Measurements from ENCODE around the gene NUTM1. TPM values are rescaled to one million over a fixed set of nuclear protein-coding genes. Genes with fewer than 3 reads are reported as not detected.
"Not testable (repeated sequence)": the region's sequence is repeated elsewhere in the genome, so short reads cannot be mapped to it uniquely, and the experiment has no call there.

The NUTM1 gene
- total and polyA plus RNA-seq, 2 of the 13 experiments (the other 11 are each of a cell fraction or from before 2014, with no cell fraction given): not detected

GRCh38 chr15:34349769-34350168 is 6.7 kb downstream of the NUTM1 start:
- DNase-seq (ENCODE audit: low spot score): no peak
- in situ Hi-C loops (cut with HindIII; ENCODE audit: extremely low pct_ligation_motif_present, low pct_unique_long_range_greater_than_20kb) (loop anchor here (25.0 kb wide), 1 partner anchor 287 kb away; no protein-coding TSS in a partner anchor), intact Hi-C loops (cut with micrococcal nuclease; ENCODE audit: unreplicated experiment) (loop anchor here (10.0 kb wide), 1 partner anchor 245 kb away; the partner anchor contains the start of genes EMC7 and PGBD4)
- H3K9me3 ChIP-seq (ENCODE audit: low read length): no peaks in the 10 kb centered on the region
- H3K79me2 ChIP-seq (ENCODE audit: insufficient read depth, low read length): no peaks in the 10 kb centered on the region
- TF ChIP-seq ZSCAN31 (CRISPR knock-in tag; IDR thresholded peaks at IDR 0.05; ENCODE audit: low read depth): no peak
- CTCF ChIA-PET (ENCODE audit: low intra/inter-chr PET ratio, low total read pairs): no interaction called here
- no peak overlapping the region for H3K4me2 ChIP-seq (ENCODE audit: low read depth, low read length)
- no TSS peak for BruUV-seq (replicated peaks)
- WGBS (ENCODE audit: low lambda C conversion rate): 6% methylated on average over 4 of the region's 4 CpGs
- no peak overlapping the region for H2AFZ ChIP-seq (ENCODE audit: low read length)
- H4K20me1 ChIP-seq (ENCODE audit: insufficient read depth, low read length): no peaks in the 10 kb centered on the region
- H3K36me3 ChIP-seq (replicated peaks in 1 of 2; ENCODE audit: control insufficient read depth in 1 of 2, insufficient read depth in 2 of 2, low read length in 2 of 2): no peaks in the 10 kb centered on the region
- H3K4me3 ChIP-seq (replicated peaks in 1 of 3; ENCODE audit: insufficient read depth in 1 of 3, low read depth in 2 of 3, low read length in 3 of 3): no peak overlapping the region
- POLR2A ChIA-PET: no interaction called here
- no peak for ATAC-seq
- no peak overlapping the region for H3K9ac ChIP-seq (ENCODE audit: insufficient read depth, low read depth, low read length)
- FAIRE-seq: no peak
- no peak overlapping the region for H3K27ac ChIP-seq (ENCODE audit: extremely low read length, insufficient read depth, low read length)
- peaks cover 2 to 14% of the 10 kb centered on the region in 2 experiments; a peak in 4 of 5 replicates for H3K27me3 ChIP-seq (ENCODE audit: control insufficient read depth in 1 of 2, insufficient read depth in 2 of 2, low read length in 2 of 2)
- H3K4me1 ChIP-seq (ENCODE audit: insufficient read depth, low read length): no peaks in the 10 kb centered on the region

GRCh38 chr15:34352996-34353395 is 9.9 kb downstream of the NUTM1 start:
- H3K4me2 ChIP-seq (ENCODE audit: low read depth, low read length); POLR2A ChIA-PET; CTCF ChIA-PET (ENCODE audit: low intra/inter-chr PET ratio, low total read pairs); H3K9me3 ChIP-seq (ENCODE audit: low read length); H3K9ac ChIP-seq (ENCODE audit: insufficient read depth, low read depth, low read length); H3K4me3 ChIP-seq (replicated peaks in 1 of 3; ENCODE audit: insufficient read depth in 1 of 3, low read depth in 2 of 3, low read length in 3 of 3); intact Hi-C loops (cut with micrococcal nuclease; ENCODE audit: unreplicated experiment); H4K20me1 ChIP-seq (ENCODE audit: insufficient read depth, low read length); H2AFZ ChIP-seq (ENCODE audit: low read length); H3K79me2 ChIP-seq (ENCODE audit: insufficient read depth, low read length); FAIRE-seq; ATAC-seq; H3K4me1 ChIP-seq (ENCODE audit: insufficient read depth, low read length); BruUV-seq (replicated peaks); H3K27ac ChIP-seq (ENCODE audit: extremely low read length, insufficient read depth, low read length); H3K36me3 ChIP-seq (replicated peaks in 1 of 2; ENCODE audit: control insufficient read depth in 1 of 2, insufficient read depth in 2 of 2, low read length in 2 of 2); DNase-seq (ENCODE audit: low spot score): not testable (repeated sequence)
- WGBS (ENCODE audit: low lambda C conversion rate): 82% methylated on average over 12 of the region's 12 CpGs
- in situ Hi-C loops (cut with HindIII; ENCODE audit: extremely low pct_ligation_motif_present, low pct_unique_long_range_greater_than_20kb): loop anchor here (25.0 kb wide), 1 partner anchor 291 kb away; no protein-coding TSS in a partner anchor
- H3K27me3 ChIP-seq (ENCODE audit: control insufficient read depth in 1 of 2, insufficient read depth in 2 of 2, low read length in 2 of 2): peaks cover 2 to 13% of the 10 kb centered on the region in 2 experiments; a peak in 3 of 5 replicates

GRCh38 chr15:34353627-34354026 is 10.5 kb downstream of the NUTM1 start:
- H3K4me3 ChIP-seq (replicated peaks in 1 of 3; ENCODE audit: insufficient read depth in 1 of 3, low read depth in 2 of 3, low read length in 3 of 3): no peak overlapping the region
- H3K27me3 ChIP-seq (ENCODE audit: control insufficient read depth in 1 of 2, insufficient read depth in 2 of 2, low read length in 2 of 2): peaks cover 0 to 9% of the 10 kb centered on the region in 2 experiments; a peak in 2 of 5 replicates
- no peaks in the 10 kb centered on the region for H3K79me2 ChIP-seq (ENCODE audit: insufficient read depth, low read length)
- in situ Hi-C loops (cut with HindIII; ENCODE audit: extremely low pct_ligation_motif_present, low pct_unique_long_range_greater_than_20kb) (loop anchor here (25.0 kb wide), 1 partner anchor 291 kb away; no protein-coding TSS in a partner anchor), intact Hi-C loops (cut with micrococcal nuclease; ENCODE audit: unreplicated experiment) (no loop called here)
- DNase-seq (ENCODE audit: low spot score) (no peak), FAIRE-seq (no peak), ATAC-seq (no peak)
- H4K20me1 ChIP-seq (ENCODE audit: insufficient read depth, low read length): no peaks in the 10 kb centered on the region
- ChIA-PET CTCF (ENCODE audit: low intra/inter-chr PET ratio, low total read pairs) (no interaction called here), POLR2A (no interaction called here)
- 57% methylated on average over 1 of the region's 2 CpGs for WGBS (ENCODE audit: low lambda C conversion rate)
- BruUV-seq (replicated peaks): no TSS peak
- peaks cover 0 to 1% of the 10 kb centered on the region in 2 experiments; a peak in 1 of 5 replicates for H3K36me3 ChIP-seq (replicated peaks in 1 of 2; ENCODE audit: control insufficient read depth in 1 of 2, insufficient read depth in 2 of 2, low read length in 2 of 2)
- H3K4me2 ChIP-seq (ENCODE audit: low read depth, low read length): no peak overlapping the region
- H3K9me3 ChIP-seq (ENCODE audit: low read length): no peaks in the 10 kb centered on the region
- no peak overlapping the region for H3K9ac ChIP-seq (ENCODE audit: insufficient read depth, low read depth, low read length)
- H3K27ac ChIP-seq (ENCODE audit: extremely low read length, insufficient read depth, low read length): no peak overlapping the region
- H2AFZ ChIP-seq (ENCODE audit: low read length): no peak overlapping the region
- H3K4me1 ChIP-seq (ENCODE audit: insufficient read depth, low read length): no peaks in the 10 kb centered on the region
- no peak for TF ChIP-seq PHF5A (CRISPR knock-in tag; IDR thresholded peaks at IDR 0.05; ENCODE audit: low read depth, unreplicated experiment)
- TF ChIP-seq HNRNPUL1 (IDR thresholded peaks at IDR 0.05; ENCODE audit: low read depth, low read length): no peak
- TF ChIP-seq CBX1 (IDR thresholded peaks at IDR 0.05; ENCODE audit: low read depth): no peak
- no peak for TF ChIP-seq ARID5B (CRISPR knock-in tag; IDR thresholded peaks at IDR 0.05)
- TF ChIP-seq ZSCAN20 (CRISPR knock-in tag; IDR thresholded peaks at IDR 0.05; ENCODE audit: borderline replicate concordance): no peak
- TF ChIP-seq HNRNPK (IDR thresholded peaks at IDR 0.05; ENCODE audit: low read depth, low read length, poor library complexity, severe bottlenecking): no peak
- no peak for TF ChIP-seq ZFP41 (CRISPR knock-in tag; IDR thresholded peaks at IDR 0.05; ENCODE audit: borderline replicate concordance)
